GM19467 (cell line): Measurements from ENCODE around the gene CABLES1.
A peak's percentile ranks its signal among the peaks of the same experiment; 100 is the strongest.

Experiments used
- ATAC-seq: cut with Tn5 transposase; IDR thresholded peaks from one replicate; pipeline ENCODE4 v1.9.1; 2021; ENCODE audit warnings: mild to moderate bottlenecking, moderate library complexity; ENCODE audit not compliant: unreplicated experiment

The CABLES1 gene

DNA sequence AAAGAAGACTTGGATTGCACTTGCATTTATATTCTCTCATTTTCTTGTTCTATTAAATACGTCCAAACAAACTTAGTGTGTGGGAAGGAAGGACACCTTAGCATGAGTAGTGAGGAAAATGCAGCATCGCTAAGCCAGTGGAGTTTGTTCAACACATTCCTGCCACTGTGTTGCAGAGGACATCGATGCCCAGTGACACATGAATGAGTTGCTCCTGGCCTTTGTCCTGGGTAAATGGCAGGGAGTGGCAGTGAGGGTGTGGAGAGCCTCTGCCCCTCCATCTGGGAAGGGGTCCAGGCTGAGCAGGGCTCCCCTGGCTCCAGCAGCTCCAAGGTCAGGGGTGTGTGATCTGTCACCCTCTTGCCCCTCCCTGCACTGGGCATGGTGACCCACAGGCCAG, 75.9 kb downstream of the CABLES1 start:
- no peak for ATAC-seq

DNA sequence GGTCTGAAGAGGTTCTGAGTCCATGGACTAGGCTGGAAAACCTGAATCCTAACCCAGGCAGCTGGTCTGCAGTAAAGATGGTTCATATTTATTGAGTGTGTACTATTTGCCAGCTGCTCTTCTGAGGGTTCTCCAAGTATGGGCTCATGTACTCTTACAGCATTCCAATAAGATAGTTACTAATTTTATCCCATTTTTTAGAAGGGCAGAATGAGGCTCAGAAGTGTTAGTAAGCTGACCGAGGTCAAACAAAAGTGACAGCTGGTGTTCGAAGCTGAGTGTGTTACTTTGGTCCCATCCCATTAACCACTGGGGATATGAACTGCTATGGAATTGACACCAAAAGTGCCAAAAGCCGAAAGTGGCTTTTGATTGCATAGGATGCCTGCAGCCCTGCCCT, 76.9 kb downstream of the CABLES1 start:
- no peak for ATAC-seq

DNA sequence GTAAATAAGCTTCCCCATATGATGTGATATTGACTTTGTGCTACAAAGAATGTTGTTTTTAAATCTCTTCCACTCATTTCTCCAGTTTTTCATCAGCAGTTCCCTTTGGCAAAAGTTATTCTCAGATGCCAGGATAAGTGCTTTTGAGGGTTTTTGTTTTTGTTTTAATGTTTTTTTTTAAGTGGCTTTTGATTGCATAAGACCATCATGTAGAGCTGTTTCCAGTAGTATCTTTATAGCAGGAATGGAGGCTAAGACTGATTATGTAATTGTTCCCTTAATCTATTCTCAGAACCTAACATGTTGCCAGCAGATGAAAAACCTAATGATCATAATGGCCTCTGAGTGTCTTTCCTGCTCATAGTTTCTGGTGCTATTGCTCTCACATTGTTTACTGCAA, 77.9 kb downstream of the CABLES1 start:
- ATAC-seq: no peak

DNA sequence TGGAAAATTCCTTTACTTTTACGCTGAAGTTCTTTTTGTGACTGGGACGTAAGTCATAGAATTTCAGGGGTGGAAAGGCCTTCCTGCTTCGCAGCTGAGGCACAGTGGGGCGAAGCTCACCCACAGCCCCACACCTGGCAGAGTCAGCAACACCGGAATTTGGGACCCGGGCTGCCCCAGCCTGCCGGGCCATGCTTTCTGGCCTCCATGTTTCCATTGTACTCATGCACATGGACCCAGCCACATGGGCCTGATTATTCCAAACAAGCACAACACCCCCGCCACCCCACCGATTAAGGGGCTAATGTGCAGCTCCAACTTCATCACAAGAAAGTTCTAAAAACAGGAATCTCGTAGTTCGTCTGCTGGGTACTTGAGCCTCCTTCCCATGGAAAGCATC, 82.5 kb downstream of the CABLES1 start:
- ATAC-seq: no peak

DNA sequence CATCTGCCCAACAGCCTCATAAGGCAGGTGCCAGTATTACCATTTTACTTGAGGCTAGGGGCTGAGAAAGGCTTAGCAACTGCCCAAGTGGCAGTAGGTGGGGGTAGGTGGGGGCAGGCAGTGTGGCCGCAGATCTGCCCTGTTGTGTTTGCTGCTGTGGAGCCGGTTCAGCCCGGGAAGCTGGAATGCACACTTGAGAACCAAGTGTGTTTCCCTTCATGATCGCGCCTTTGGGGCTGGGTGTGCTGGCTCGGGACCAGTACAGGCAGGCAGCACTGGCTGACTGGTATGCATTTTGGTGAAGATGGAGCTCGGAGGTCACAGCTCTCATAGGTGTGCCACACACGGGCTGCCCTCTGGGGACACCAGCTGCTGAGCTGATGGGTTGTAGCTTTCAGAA, 85.1 kb downstream of the CABLES1 start:
- no peak for ATAC-seq

DNA sequence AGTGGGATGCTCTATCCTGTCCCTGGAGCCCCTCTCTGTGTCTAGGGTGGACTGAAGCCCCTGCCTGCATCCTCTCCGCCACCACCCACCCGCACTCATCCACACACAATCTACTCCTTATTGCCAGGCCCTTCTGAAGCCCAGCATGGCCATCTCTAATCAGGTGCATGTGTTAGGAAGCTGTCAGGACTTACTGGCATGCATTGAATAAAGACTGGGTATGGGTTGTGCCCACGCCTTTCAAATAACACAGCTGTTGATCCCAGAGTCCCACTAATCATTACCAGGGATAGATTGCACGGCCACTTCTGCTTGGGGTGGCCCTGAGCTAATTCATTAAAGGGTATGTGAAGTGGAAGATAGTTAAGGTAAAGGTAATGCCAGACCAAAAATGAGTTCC, 88.4 kb downstream of the CABLES1 start:
- no peak for ATAC-seq

DNA sequence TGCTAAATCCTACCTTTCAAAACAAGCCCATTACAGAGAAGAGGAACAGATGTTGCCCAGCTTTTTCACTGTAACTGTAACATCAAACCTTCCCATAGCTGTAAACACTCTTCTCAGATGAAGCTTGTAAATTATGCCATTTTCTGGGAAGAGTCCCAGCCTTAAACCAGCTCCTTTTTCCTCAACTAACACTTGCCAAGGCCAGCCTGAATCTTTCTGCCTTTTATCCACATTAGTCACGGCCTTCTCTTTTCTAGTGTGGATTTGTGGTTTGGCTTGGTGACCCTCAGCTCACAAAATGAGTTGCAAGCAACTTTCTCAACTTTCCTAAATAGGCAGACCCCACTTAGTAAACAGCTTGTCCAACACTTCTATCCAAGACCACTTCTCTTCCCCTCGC, 90.2 kb downstream of the CABLES1 start:
- ATAC-seq: no peak

DNA sequence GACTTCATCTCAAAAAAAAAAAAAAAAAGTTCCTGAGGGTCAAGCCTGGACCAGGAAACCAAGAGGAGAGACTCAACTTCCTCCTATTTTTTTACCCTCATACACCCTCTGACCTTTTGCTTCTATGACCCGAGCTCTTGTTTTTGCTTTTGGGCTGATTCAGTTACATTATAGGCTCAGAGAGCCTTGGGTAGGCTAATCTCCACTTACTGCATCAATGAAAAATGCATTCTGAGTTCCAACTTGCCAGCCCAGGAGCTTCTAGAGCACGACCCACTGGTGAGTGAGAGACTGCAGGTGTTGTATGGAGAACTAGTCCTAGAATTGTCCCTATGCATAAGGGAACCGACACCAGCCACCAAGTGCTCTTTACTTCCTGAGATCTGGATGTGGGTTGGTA, 91.1 kb downstream of the CABLES1 start:
- no peak for ATAC-seq

DNA sequence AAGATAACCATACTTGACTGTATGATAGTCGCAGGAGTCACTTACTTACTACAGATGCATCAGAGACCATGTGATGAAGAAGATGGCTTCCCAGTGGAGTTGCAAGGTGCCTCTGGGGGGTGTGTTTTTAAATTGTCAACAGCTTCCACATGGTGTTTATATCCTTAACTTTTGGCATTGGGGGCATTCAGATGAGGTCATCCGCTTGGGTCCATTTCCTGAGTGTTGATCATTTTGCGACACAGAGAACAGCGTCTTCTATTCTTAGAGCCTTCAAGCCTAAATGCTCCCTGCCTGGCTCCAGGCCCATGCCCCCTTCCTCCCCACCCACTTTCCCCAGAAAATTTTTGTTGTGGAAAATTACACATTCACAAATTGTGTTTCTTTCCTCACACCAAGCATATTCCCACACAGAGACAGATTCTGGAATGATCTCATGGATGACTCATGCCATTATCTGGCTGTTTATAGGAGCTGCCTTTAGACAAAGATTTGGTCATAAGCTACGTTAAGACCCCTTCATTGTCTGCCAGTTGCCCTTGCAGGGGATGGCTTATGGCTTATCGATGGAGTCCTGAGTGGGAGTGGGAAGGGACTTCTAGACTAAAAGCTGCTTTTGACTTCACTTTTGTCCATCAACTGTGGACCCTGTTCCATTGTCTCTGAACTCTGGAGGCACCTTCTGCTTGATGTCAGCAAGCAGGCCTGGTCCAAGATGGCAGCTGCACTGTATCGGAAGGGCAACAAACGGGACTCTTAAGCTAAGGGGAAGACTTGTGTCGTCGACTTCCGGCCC, 91.8 kb downstream of the CABLES1 start:
- no peak for ATAC-seq

DNA sequence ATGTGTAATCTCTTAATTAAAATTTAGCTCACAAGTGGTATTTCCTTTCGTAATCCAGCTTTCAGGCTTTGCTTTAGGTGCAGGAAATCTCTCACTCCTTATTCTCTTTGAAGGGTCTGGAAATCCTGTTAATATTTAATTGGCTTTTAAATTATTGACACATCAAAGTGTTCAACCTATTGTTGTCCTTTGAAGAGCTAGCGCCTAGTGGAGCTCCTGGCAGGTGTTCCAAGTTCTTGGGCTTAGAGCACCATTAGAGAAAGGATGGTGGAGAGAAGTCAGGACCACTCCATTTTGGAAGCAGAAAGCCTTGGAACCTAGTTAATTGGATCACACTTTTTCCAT, 92.4 kb downstream of the CABLES1 start:
- ATAC-seq: no peak

DNA sequence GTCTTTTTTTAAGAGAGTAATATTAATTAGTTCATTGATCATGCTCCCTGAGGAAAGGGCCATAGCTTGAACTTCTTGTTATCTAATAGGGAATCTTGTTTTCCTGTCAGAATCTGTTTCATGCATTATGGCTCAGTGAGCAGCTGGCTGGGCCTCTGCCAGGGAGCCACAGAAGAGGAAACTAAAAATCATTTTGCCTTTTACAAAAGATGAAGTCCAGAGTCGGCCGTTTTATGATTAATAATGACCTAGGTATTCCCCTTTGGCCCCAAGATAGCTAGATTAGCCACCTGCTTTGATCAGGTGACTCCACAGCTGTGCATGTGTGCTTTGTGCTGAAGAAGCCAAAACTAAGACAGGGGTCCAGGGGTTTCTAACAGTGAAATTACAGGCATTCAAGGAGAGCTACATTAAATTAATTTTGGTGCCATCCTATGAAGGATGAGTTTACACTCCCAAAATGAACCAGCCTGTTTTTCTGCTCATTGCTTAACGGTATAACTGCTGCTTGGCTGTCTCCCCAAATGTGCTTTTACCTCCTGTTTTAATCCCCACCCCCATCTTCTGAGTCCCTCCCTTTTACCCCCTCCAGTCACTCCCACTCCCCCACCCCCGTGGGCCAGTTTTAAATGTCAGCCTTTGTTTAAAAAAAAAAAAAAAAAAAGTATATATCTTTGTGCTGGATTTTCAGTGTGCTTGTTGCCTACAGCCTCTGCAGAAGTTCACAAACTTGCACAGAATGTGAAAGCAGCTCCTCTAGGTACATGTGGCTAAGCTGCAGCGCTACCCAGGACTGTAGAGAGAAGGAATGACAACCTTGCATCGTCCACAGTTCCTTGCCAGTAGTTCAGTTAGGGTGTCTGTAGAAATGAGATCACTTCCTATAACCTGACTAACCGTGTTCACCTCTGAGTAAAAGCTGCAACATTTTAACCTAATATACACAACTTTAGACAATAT, 93.1 kb downstream of the CABLES1 start:
- peak; percentile 36 for ATAC-seq

DNA sequence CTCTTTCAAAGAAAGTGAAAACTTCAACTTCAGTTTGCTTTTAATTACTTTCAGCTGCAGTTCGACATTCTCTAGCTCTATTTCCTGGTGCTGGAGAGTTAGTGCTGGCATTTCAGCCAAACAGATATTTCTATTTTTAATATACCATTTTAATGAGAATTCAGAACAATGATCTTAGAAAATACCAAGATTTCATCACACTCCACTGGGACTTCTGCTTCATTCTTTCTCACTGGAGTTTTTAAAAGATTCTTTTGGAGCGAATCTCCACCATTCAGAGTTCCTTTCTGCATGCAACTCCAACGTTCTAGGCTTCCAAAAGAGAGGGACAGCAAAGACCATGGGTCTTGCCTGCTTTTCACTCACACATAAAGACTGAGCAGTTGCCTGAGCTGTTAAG, 94.2 kb downstream of the CABLES1 start:
- no peak for ATAC-seq

DNA sequence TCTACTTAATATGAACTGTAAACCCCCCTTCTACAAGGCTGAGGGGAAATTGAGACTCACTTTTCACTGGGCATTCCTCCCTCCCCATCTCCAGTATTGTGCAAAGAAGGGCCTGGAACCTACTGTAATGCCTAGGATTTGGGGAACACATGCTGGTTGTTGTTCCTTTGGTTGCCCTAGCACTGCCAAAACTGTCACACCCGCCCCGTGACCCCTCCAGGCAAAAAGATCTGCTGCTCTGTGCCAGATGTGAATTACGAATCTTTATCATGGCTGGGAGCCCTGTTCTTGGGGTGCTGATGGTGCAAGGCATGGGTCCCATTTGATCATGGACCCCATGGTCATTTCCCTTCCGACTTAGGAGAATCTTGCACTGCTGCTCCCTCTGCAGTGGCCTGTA, 95.4 kb downstream of the CABLES1 start:
- no peak for ATAC-seq

DNA sequence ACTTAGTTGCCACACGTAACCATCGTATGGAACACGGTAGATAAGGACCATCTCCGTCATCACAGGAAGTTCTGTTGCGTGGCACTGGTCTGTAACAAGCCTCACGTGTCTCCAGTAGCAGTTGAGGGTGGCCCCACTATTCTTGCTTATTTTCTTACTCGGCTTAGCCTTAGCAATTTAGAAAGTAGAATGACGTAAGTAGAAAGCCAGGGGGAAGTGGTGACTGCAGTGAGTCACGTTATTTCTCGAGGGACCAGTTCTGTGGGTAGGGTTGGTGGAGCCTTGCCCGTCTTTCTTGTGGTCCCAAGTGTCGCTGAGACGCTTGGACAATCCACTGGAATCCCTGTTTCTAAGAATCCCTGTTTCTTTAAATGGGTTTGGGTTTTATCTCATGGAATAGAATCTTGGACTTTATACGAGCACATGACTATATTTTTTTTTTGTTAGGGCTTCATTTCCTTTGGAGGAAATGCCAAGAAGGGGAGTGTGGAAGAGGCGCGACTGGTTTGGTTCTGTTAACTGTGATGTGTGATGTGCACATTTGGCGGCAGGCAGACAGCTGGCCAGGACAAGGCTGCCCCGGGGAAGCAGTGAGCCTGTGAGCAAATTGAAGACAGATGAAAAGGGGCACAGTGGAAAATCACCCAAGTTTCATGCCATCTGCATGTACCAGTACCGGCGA, 96.2 kb downstream of the CABLES1 start:
- peak; percentile 79 for ATAC-seq

DNA sequence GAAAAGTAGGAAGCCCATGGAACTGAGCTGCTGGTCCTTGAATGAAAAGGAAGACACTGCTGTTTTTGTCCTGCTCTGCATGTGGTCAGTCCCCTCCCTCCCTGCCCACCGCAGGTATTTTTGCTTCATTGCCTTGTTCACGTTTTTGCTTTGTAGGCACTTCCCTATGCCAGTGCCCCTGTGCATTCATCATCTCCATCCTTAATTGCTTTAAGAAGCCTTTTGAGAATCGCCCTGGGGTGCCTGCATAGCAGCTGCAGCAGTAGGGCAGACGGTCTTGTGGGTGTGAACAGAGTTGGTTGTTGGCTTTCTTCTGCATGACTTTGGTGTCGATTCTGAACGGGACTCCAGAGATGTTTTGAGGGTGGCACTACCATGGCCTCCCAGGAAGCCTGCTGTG, 97.0 kb downstream of the CABLES1 start:
- ATAC-seq: no peak

DNA sequence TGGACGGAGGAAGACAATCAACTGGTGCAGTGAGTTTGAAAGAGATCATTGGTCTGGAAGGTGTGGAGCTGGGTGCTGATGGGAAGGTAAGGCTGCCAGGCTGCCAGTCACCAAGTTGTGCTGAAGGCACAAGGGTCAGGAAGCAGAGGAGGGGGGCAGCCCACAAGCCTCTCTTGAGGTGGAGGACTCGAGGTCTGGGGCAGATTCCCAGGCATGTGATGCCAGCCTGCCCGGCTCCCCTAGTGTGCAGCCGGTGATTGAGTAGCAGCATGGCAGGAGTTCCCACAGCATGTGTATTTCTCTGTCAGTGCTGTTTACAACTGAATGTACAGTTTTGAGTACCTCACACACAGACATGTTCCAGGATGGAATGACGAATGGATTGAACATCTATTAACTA, 99.3 kb downstream of the CABLES1 start:
- no peak for ATAC-seq

DNA sequence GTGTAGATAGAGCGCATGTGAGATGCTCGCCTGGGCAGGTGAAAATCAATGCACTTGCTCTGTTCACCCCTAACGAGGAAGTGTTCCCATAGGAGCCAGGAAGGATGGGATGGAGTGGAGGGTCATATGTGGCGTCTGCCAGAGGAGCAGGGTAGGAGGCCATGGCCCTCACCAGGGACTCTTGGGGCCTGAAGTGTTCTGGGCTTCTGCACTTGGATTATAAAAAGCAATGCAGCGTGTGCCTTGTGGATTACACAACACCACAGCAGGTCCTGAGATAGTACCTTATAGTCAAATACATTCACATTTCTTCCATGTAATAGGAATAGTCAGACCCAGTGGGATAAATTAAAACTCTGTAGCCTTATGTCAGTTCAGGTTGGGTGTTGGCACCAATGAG, 100.1 kb downstream of the CABLES1 start:
- no peak for ATAC-seq

DNA sequence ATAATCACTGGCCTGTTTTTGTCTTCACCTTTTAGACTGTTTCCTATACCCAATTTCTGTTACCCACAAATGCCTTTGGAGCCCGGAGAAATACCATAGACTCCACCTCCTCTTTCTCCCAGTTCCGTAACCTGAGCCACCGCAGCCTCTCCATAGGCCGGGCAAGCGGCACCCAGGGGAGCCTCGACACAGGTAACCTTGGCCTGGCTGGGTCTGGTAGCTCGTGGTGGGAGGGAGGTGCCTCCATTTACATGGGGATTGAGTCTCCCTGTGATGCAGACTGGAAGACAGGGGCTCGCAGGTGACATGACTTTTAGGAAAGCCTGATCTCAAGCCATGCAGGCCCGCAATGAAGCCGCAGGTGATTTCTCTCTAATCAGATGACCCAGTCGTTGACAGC, 100.6 kb downstream of the CABLES1 start:
- no peak for ATAC-seq

DNA sequence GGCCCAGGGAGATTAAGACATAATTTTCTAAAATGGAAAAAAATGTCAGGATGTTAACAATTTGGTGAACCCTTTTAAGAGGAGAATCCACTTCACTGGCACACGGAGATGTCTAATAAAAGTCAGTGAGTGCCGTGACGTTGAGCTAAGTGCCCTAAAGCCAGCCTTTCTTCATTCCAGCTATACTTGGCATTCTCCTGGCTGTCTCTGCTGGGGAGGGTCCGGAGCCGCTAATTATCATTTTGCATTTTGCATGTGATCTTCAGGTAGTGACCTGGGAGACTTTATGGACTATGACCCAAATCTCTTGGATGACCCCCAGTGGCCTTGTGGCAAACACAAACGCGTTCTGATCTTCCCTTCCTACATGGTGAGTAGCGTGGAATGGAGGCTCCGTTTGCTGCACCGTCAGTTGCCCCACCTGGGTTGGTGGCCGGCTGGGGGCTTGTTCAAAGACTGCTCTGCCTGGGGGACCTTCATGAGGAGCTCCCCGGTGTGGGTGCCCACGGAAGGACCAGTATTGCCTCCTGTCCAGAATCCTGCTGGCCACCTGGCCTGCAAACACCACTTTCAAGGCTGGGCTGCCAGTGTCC, 101.7 kb downstream of the CABLES1 start:
- ATAC-seq: no peak

DNA sequence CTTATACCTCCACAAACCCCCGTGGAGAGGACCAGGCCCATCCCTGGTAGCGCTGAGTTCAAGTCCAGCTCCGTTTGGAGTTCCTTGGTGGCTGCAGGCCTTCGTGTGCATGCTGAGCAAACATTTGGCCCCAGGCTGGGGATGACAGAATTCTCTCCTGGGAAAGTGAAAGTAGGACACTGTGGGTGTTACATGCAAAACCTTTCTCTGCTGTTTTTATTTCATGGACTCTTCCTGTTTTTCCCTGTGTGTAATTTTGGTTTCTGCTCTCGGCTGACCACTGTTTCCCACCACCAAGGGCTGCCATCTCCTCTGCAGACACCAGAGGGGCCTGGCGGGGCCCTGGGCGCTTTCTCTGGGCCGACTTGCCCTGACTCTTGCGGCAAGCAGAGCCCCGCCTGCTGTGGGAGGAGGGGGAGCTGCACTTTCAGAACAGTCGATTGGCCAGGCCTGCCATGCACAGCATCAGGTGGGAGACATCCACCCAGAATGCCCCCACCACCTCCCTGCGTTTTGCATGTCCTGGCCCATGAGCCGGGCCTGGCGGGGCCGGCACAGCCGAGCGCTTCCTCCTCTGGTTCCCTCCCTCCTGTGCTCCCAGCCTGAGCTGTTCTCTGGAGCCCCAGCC, 102.4 kb downstream of the CABLES1 start:
- peak; percentile 55 for ATAC-seq

DNA sequence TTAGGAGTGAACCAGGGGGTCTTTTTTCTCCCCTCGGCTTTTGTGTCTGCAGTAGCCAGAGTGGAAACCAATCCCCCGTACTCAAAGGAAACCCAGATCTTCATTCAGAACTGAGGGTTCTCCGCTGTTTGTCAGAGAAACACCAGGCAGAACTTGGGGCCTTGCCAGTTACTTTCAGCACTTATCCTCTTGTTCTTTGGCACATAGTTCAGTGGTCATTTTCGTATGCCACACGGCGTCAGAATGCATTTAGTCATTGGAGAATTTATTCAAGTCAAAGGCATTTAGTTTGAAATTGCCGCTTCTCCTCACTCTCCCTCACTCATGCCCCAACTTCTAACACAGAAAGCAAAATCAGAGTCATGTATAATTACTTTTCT, 102.9 kb downstream of the CABLES1 start:
- ATAC-seq: no peak
